Measurements from ENCODE around the gene PRKN.
"Not testable (repeated sequence)": the region's sequence is repeated elsewhere in the genome, so short reads cannot be mapped to it uniquely, and the experiment has no call there.

DNA sequence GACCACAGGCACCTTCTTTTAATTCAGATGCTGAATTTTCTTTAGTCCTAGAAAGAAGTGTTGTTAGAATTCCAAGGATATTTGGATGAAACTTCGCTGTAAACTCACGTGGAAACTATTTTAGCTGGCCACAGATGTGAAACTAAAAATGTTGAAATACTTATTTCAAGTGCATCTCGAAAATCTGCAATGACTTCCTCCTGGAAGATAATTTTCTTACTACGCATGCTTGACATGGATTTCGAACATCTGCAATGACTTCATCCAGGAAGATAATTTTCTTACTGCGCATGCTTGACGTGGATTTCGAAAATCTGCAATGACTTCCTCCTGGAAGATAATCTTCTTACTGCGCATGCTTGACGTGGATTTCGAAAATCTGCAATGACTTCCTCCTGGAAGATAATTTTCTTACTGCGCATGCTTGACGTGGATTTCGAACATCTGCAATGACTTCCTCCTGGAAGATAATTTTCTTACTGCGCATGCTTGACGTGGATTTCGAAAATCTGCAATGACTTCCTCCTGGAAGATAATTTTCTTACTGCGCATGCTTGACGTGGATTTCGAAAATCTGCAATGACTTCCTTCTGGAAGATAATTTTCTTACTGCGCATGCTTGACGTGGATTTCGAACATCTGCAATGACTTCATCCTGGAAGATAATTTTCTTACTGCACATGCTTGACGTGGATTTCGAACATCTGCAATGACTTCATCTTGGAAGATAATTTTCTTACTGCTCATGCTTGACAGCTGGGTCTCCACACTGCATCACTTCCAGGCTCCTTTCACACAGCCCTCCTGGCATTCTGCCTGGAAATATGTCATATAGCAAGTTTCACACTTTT is 336.4 kb downstream of the PRKN start:
- not testable (repeated sequence) for TF ChIP-seq EZH2 (optimal IDR thresholded peaks at IDR 0.05; ENCODE audit: low read depth, low read length)
- TF ChIP-seq, protein P1, sequence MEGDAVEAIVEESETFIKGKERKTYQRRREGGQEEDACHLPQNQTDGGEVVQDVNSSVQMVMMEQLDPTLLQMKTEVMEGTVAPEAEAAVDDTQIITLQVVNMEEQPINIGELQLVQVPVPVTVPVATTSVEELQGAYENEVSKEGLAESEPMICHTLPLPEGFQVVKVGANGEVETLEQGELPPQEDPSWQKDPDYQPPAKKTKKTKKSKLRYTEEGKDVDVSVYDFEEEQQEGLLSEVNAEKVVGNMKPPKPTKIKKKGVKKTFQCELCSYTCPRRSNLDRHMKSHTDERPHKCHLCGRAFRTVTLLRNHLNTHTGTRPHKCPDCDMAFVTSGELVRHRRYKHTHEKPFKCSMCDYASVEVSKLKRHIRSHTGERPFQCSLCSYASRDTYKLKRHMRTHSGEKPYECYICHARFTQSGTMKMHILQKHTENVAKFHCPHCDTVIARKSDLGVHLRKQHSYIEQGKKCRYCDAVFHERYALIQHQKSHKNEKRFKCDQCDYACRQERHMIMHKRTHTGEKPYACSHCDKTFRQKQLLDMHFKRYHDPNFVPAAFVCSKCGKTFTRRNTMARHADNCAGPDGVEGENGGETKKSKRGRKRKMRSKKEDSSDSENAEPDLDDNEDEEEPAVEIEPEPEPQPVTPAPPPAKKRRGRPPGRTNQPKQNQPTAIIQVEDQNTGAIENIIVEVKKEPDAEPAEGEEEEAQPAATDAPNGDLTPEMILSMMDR (IDR thresholded peaks at IDR 0.05; ENCODE audit: low read length): not testable (repeated sequence)
